Stimulated activated naive CD8-positive, alpha-beta T cell treated with anti-CD3 and anti-CD28 coated beads, Interleukin-15, amount 100 ng/mL, for 72 hours (primary cell): ENCODE data around the gene DLGAP4.
"Not testable (repeated sequence)": the region's sequence is repeated elsewhere in the genome, so short reads cannot be mapped to it uniquely, and the experiment has no call there.

Source experiments
- ATAC-seq: fragments of 150-1000 bp; cut with Tn5 transposase; 2 replicates; pipeline ENCODE4 v1.10.0; 2021; ENCODE audit warnings: mild to moderate bottlenecking, moderate library complexity
- DNase-seq, 2 donors: peaks; one replicate each; pipeline ENCODE4 v3.0.0; 2021 to 2022
- H3K27ac Mint-ChIP-seq, 2 donors: one replicate each; pipeline ENCODE4 v1.8.0; 2022; ENCODE audit warnings: mild to moderate bottlenecking in 2 of 2, mixed read lengths in 2 of 2, moderate library complexity in 2 of 2
- H3K27me3 Mint-ChIP-seq: one replicate; pipeline ENCODE4 v1.8.0; 2022; ENCODE audit warnings: mixed read lengths
- H3K4me1 Mint-ChIP-seq: one replicate; pipeline ENCODE4 v1.8.0; 2022; ENCODE audit warnings: mild to moderate bottlenecking, mixed read lengths
- H3K4me3 Mint-ChIP-seq, 2 donors: one replicate each; pipeline ENCODE4 v1.8.0; 2022; ENCODE audit warnings: mild to moderate bottlenecking in 2 of 2, mixed read lengths in 2 of 2, moderate library complexity in 1 of 2
- H3K9me3 Mint-ChIP-seq, 2 donors: one replicate each; pipeline ENCODE4 v1.8.0; 2022; ENCODE audit warnings: mixed read lengths in 2 of 2

DLGAP4 gene

DNA sequence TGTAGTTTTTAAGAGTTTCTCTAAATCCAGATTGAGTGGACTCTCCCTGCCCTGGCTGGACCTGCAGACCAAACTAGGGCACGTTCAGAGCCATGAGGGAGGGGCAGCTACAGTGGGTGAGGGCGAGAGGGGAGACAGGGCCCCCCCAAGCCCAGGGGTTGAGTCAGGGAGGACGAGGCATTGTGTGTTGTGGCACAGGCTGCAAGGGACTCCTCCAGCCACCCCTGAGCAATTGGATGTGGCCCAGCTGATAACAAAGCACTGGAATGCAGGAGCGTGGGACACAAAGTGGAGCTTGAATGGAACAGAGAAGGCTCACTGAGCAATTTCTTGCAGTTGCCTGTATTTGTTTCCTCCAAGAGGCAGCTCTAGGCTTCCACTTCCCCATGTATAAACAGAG lies 191.7 kb downstream of the DLGAP4 start:
- no peaks in the 10 kb centered on the region for H3K27me3 Mint-ChIP-seq
- no peak for DNase-seq
- ATAC-seq = no peak
- no peaks in the 10 kb centered on the region for H3K9me3 Mint-ChIP-seq
- H3K27ac Mint-ChIP-seq = peak overlapping the region in 1 of 2 donors; percentile 51
- peaks cover 21% of the 10 kb centered on the region for H3K4me1 Mint-ChIP-seq
- no peak overlapping the region for H3K4me3 Mint-ChIP-seq

DNA sequence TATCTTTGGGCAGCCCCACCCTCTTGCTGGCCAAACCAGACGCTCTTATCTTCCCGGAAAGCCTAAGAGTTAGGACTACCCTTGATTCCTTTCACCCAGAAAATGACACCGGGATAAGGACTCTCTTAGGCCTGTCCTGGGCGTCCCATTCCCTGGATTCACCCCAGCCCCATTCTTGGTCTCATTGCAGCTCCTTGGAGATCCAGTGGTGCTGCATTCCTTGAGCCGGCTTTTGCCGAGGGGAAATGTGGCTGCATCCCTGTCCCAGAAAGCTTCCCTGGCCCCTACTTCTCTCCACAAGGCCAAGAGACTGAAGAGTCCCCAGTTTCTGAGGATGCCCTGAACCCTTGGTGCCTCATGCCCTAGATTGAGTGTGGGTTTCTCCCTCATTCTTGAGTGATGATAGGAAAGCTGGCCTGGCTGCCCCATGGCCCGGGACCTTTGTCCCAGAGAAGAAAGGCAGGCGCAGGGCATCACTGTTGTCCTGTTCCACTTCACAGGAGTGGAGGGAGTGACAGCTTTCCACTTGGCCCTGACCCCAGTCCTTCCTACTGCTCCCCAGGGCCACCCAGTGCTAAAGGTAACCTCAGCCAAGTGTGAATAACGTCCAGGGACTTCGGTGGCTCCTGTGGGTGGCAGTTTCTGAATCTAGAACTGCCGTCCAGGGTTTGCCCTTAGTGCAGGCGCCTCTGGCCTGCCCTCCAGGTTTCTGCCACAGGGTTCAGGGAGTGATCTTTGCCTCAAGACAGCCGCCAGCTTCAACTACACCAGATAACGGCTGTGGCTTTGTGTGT lies 192.4 kb downstream of the DLGAP4 start:
- H3K4me3 Mint-ChIP-seq = no peak overlapping the region
- DNase-seq (no peak), ATAC-seq (no peak)
- no peaks in the 10 kb centered on the region for H3K9me3 Mint-ChIP-seq
- no peaks in the 10 kb centered on the region for H3K27me3 Mint-ChIP-seq
- peak overlapping the region; percentile 54 to 74 for H3K27ac Mint-ChIP-seq
- H3K4me1 Mint-ChIP-seq = peaks cover 17% of the 10 kb centered on the region

DNA sequence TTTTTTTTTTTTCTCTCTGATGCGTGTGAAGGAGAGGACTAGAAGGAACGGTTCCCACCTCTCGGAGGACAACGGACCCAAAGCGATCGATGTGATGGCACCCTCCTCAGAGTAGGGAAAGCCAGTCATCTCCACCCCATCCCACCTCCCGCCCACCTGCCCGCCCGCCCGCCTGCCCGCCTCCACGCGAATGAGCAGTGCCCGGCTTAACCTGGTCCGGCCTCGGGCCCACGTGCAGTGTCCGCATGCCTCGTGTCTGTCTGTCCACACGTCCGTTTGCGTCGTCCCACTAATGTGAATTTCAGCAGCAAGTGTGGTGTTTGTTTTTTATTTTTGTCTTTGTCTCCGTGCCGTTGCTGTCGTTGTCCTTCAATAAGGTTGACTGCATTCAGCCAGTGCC lies 193.1 kb downstream of the DLGAP4 start:
- Mint-ChIP-seq H3K4me3 (no peak overlapping the region), H3K4me1 (peaks cover 17% of the 10 kb centered on the region), H3K27me3 (no peaks in the 10 kb centered on the region), H3K27ac (peak overlapping the region in 1 of 2 donors; percentile 54), H3K9me3 (no peaks in the 10 kb centered on the region)
- no peak for ATAC-seq
- no peak for DNase-seq

DNA sequence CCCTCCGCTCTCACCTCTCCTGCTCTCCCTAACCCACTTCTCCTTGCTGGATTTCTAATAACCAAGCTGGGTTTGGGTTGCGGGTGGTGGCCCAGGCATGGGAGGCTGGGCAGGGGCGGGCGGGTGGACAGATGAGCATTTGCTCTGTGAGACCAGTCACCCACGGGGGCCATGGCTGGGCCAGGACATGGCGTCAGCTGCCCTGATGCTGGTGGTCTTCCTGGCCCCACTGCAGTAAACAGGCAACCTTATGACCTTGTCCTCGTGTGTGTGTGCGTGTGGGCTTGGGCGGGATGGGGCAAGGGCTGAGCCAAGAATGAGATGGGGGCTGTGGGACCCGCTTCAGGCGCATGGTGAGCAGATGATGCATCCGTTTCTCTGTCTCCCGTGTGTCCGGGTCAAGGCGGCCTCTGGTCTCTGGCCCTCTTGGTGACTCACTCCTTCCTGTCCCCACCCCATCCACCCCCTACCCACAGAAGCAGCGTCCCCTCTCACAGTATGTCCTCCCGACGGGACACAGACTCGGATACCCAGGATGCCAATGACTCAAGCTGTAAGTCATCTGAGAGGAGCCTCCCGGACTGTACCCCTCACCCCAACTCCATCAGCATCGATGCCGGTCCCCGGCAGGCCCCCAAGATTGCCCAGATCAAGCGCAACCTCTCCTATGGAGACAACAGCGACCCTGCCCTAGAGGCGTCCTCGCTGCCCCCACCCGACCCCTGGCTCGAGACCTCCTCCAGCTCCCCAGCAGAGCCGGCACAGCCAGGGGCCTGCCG lies 193.8 kb downstream of the DLGAP4 start:
- Mint-ChIP-seq H3K9me3 (no peaks in the 10 kb centered on the region), H3K4me1 (peaks cover 17% of the 10 kb centered on the region), H3K4me3 (no peak overlapping the region), H3K27ac (peak overlapping the region in 1 of 2 donors; percentile 77), H3K27me3 (no peaks in the 10 kb centered on the region)
- DNase-seq (no peak), ATAC-seq (no peak)

DNA sequence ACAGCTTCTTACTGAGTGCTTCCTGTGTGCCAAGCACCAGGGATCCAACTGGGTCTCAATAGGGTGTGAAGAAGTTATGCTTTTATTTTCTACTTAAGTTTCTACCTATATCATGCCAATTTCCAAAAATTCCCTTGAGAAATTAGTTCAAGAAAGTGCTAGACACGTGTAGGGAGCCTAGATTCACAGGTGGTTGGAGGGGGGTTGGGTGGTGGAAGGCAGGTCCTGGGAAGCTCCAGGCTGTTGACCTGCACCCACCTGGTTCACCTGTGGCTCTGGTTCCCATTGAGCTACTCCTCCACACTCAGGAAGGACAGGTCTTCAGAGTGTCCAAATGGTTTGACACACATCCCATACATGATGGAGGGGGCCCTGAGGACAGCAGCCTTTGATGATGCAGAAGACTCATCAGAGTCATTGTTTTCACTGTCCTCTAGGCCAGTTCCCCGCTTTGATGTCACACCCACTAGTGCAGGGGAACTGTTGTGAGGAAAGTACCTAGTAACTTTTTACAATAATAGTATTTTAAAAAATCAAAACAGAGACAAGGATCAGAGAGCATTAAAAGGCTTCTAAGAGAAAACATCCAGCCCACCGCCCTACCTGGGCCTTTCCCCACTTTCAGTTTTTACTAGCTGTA lies 195.3 kb downstream of the DLGAP4 start:
- Mint-ChIP-seq H3K4me1 (peaks cover 17% of the 10 kb centered on the region), H3K27ac (peak overlapping the region; percentile 33 to 71), H3K27me3 (no peaks in the 10 kb centered on the region), H3K4me3 (peak overlapping the region in 1 of 2 donors; percentile 19), H3K9me3 (no peaks in the 10 kb centered on the region)
- DNase-seq (no peak), ATAC-seq (peak; percentile 74)

DNA sequence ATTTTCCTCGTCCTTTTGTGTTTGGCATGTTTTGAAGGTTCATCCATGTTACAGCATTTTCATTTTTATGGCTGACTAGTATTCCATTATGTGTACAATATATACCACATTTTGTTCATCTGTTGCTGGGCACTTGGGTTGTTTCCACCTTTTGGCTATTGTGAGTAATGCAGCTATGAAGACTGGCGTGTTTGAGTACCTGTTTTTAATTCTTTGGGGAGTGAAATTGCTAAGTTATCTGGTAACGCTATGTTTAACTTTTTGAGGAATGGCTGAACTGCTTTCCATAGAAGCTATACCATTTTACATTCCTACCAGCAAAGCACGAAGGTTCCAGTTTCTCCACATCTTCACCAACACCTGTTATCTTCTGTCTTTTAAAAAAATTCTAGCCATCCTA lies 198.2 kb downstream of the DLGAP4 start:
- Mint-ChIP-seq H3K9me3 (no peaks in the 10 kb centered on the region), H3K27me3 (no peaks in the 10 kb centered on the region), H3K4me1 (peaks cover 17% of the 10 kb centered on the region), H3K4me3 (no peak overlapping the region), H3K27ac (no peak overlapping the region)
- no peak for ATAC-seq
- no peak for DNase-seq

DNA sequence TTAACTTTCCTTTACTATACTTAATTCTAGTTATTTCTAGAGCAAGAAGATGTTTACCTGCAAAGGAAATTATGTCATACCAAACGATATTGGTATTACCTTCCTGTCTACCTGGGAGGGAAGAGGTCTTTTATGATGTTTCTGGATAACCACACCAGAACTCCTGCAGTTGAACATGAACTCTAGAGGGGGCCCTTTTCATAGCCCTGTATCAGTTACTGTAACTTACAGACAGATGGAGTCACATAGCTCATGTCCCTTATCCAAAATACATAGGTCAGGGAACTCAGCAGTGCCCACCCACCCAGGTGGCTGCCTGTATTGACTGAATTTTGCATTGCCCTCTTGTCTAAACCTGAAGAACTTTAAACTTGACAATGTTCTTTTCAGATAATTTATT lies 200.1 kb downstream of the DLGAP4 start:
- H3K27ac Mint-ChIP-seq = no peak overlapping the region
- no peak for DNase-seq

DNA sequence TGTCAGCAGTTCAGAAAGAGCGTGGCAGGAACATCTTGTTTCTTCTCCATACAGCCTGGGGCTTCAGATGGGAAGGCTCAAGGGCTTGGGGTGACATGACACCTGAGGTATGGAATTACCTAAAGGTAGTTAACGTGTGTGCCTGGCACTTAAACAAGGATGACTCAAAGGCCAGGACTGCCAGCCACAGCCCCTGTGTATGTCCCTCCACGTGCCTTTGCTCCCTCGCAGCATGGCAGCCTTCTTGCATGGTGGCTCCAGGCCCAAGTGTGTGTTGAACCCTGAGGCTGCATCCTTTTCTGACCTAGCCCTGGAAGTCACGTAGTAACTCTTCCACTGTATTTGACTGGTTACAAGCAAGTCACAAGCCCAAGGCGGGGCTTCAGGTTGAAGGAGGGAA lies 201.6 kb downstream of the DLGAP4 start:
- Mint-ChIP-seq H3K27ac (no peak overlapping the region), H3K9me3 (no peaks in the 10 kb centered on the region), H3K4me3 (no peak overlapping the region), H3K27me3 (no peaks in the 10 kb centered on the region), H3K4me1 (peaks cover 5% of the 10 kb centered on the region)
- DNase-seq (no peak), ATAC-seq (no peak)

More for the DNA sequence above, 200.1 kb downstream of the DLGAP4 start:
- H3K27me3 Mint-ChIP-seq = no peaks in the 10 kb centered on the region
- H3K4me3 Mint-ChIP-seq = no peak overlapping the region
- H3K4me1 Mint-ChIP-seq = peaks cover 15% of the 10 kb centered on the region
- no peaks in the 10 kb centered on the region for H3K9me3 Mint-ChIP-seq
- ATAC-seq = peak; percentile 69

DNA sequence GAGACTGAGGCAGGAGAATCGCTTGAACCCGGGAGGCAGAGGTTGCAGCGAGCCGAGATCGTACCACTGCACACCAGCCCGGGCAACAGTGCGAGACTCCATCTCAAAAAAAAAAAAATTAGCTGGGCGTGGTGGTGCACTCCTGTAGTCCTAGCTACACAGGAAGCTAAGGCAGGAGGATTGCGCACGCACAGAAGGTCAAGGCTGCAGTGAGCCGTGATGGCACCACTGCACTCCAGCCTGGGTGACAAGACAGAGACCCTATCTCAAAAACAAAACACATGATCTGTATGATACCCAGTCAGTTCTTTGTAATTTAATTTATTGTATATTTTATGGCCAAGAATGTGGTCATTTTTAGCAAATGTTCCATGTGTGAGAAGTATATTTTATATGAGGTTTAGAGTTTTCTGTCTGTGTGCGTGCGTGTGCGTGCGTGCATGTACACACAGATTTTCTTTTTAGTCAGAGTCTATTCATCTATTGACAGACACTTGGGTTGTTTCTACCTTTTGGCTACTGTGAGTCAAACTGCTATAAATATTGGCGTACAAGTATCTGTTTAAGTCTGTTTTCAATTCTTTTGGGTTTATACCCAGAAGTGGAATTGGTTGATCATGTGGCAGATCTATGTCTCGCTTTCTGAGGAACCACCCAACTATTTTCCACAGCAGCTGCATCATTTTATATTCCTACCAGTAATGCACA lies 213.0 kb downstream of the DLGAP4 start:
- DNase-seq (no peak), ATAC-seq (no peak)
- no peaks in the 10 kb centered on the region for H3K27me3 Mint-ChIP-seq
- H3K9me3 Mint-ChIP-seq = no peaks in the 10 kb centered on the region
- H3K27ac Mint-ChIP-seq = no peak overlapping the region
- H3K4me3 Mint-ChIP-seq = no peak overlapping the region
- H3K4me1 Mint-ChIP-seq = no peaks in the 10 kb centered on the region

DNA sequence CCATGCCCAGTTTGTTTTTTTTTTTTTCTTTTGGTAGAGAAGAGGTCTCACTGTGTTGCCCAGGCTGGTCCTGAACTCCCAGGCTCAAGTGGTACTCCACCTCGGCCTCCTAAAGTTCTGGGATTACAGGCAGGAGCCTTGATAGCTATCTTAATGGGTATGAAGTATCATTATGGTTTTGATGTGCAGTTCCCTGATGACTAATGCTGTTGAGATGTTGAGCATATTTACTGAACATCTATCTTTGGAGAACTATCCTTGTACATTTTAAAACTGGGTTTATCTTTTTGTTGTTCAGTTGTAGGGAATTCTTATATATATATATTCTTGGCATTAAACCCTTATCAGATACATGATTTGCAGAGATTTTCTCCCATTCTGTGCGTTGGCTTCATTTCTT lies 213.8 kb downstream of the DLGAP4 start:
- DNase-seq (no peak), ATAC-seq (no peak)
- Mint-ChIP-seq H3K4me1 (no peaks in the 10 kb centered on the region), H3K9me3 (no peaks in the 10 kb centered on the region), H3K27ac (no peak overlapping the region), H3K4me3 (no peak overlapping the region), H3K27me3 (no peaks in the 10 kb centered on the region)

DNA sequence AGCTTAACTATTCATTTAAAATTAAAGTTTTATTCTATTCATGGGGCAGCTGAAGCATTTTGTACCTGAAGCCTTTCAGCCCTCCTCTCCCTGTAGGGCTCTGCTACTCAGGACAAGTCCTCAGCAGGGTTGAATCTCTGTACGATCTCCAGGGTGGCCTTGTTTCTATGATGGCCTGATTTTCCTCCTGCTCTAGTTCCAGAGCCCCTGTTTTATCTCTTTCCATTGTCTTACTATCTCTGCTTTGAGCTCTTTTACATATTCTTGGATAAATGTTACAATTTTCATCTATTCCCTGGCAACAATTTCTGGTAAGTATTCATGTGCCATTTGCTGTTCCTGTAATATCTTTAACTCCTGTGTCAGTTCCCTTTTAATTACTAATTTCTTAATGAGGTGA lies 215.4 kb downstream of the DLGAP4 start:
- H3K9me3 Mint-ChIP-seq = no peaks in the 10 kb centered on the region
- no peak overlapping the region for H3K4me3 Mint-ChIP-seq
- ATAC-seq (no peak), DNase-seq (no peak)
- no peaks in the 10 kb centered on the region for H3K27me3 Mint-ChIP-seq
- H3K4me1 Mint-ChIP-seq = no peaks in the 10 kb centered on the region
- H3K27ac Mint-ChIP-seq = no peak overlapping the region

DNA sequence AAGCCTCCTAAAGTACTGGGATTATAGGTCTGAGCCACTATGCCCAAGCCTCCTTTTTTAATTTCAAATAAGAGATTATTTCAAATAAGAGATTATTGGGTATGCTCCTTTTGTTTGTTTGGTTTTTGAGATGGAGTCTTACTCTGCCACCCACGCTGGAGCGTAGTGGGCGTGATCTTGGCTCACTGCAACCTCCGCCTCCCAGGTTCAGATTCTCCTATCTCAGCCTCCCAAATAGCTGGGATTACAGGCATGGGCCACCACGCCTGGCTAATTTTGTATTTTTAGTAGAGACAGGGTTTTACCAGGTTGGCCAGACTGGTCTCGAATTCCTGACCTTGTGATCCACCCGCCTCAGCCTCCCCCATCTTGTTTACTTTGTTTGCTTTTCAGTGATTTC lies 216.3 kb downstream of the DLGAP4 start:
- H3K27ac Mint-ChIP-seq, H3K4me3 Mint-ChIP-seq, H3K27me3 Mint-ChIP-seq, ATAC-seq, DNase-seq, H3K9me3 Mint-ChIP-seq, H3K4me1 Mint-ChIP-seq: not testable (repeated sequence)

DNA sequence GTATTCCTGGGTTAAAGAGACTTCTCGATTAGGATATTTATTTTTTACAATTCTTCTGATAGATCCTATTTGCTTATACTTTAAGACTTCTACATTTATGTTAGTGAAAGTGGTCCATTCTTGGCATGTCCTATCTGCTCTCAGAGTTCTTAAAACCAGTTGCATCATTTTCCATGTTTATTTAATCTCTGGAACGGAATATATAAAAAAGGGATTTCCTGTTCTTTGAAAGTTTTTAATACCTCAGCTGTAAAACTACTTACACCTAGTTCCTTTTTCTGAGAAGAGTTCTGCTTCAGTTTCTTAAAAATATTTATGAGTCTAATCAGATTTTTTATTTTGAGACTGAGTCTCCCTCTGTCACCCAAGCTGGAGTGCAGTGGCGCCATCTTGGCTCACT lies 217.2 kb downstream of the DLGAP4 start:
- H3K4me1 Mint-ChIP-seq = no peaks in the 10 kb centered on the region
- H3K9me3 Mint-ChIP-seq = no peaks in the 10 kb centered on the region
- H3K27ac Mint-ChIP-seq = no peak overlapping the region
- ATAC-seq = no peak
- DNase-seq = no peak
- H3K27me3 Mint-ChIP-seq = no peaks in the 10 kb centered on the region
- H3K4me3 Mint-ChIP-seq = no peak overlapping the region

DNA sequence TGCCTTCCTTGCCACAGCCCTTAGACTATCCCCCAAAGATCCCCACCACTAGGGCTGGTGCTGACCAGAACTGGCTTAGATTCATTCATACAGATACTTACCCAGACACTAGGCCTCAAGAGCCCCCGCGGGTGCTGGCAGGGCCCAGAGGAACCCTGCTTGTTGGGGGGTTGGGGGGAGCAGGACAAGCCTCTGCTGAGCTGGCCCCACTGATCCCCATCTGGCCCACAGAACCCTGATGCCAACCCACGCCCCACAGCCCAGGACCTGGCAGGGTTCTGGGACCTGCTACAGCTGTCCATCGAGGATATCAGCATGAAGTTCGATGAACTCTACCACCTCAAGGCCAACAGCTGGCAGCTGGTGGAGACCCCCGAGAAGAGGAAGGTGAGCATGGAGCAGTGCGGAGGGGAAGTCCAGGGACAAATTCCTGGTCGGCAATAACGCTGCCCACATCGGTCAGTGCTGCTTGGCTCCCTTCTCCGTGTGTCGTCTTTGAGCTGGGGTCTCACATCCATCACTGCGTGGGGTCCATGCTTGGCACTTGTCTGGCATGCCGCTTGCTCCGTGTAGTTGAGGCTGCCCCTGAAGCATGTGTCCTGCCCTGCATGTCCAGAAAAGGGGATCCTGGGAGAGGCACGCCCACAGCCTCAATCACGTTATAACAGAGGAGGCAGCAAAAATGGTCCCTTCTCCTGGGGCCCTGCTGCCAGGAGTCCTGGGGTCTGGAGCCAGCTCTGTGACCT lies 219.7 kb downstream of the DLGAP4 start:
- Mint-ChIP-seq H3K27ac (no peak overlapping the region), H3K4me3 (no peak overlapping the region), H3K4me1 (no peaks in the 10 kb centered on the region), H3K9me3 (no peaks in the 10 kb centered on the region), H3K27me3 (no peaks in the 10 kb centered on the region)
- ATAC-seq (no peak), DNase-seq (no peak)

DNA sequence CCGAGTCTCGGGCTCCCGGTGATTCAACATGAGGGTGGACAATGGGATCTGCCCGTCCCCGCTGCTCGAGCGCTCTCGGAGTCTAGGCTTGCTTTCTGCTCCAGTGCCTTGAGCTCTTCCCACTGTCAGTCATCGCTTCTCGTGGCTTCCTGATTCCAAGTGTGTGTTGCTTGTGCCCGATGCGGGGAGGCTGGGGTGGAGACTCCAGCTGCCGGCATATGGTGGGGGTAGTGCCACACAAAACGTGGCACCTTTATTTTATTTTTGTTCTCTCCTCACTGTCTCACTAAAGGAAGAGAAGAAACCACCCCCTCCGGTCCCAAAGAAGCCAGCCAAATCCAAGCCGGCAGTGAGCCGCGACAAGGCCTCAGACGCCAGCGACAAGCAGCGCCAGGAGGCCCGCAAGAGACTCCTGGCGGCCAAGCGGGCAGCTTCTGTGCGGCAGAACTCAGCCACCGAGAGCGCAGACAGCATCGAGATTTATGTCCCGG lies 220.4 kb downstream of the DLGAP4 start:
- DNase-seq = no peak
- Mint-ChIP-seq H3K4me3 (no peak overlapping the region), H3K27ac (peak overlapping the region in 1 of 2 donors; percentile 90), H3K27me3 (no peaks in the 10 kb centered on the region), H3K4me1 (no peaks in the 10 kb centered on the region), H3K9me3 (no peaks in the 10 kb centered on the region)
- ATAC-seq = no peak
